SK-N-SH treated with all-trans-retinoic acid at 6 μM for 48 hours (cell line): ENCODE data around the gene LRCH1.

Experiments
- ATAC-seq: fragments of 200-7000 bp; cut with Tn5 transposase; 3 replicates; pipeline ENCODE4 v1.9.1; 2020; ENCODE audit warnings: mild to moderate bottlenecking, moderate library complexity
- ARNTL ChIP-seq: fragments of 450-650 bp; formaldehyde crosslinking; IDR thresholded peaks from 2 replicates; pipeline ENCODE4 v1.5.0; 2020; ENCODE audit warnings: low read depth, mild to moderate bottlenecking, moderate library complexity, borderline replicate concordance
- BACH2 ChIP-seq: fragments of 250-450 bp; sonication (Bioruptor Pico); IDR thresholded peaks from 2 replicates; pipeline ENCODE4 v1.9.0; 2021; ENCODE audit warnings: mild to moderate bottlenecking, borderline replicate concordance
- CSDC2 ChIP-seq: fragments of 250-450 bp; sonication (Bioruptor Pico); IDR thresholded peaks from 2 replicates; pipeline ENCODE4 v1.5.0; 2020; ENCODE audit warnings: mild to moderate bottlenecking, moderate library complexity
- ESRRG ChIP-seq: fragments of 250-450 bp; sonication (Bioruptor Pico); IDR thresholded peaks from 2 replicates; pipeline ENCODE4 v1.6.1; 2021; ENCODE audit warnings: mild to moderate bottlenecking
- GLIS3 ChIP-seq: fragments of 250-450 bp; sonication (Bioruptor Pico); IDR thresholded peaks from 2 replicates; pipeline ENCODE4 v1.5.0; 2020; ENCODE audit warnings: mild to moderate bottlenecking, moderate library complexity
- ISL1 ChIP-seq: fragments of 250-450 bp; sonication (Bioruptor Pico); IDR thresholded peaks from 2 replicates; pipeline ENCODE4 v2.1.2; 2022; ENCODE audit warnings: mild to moderate bottlenecking, moderate library complexity
- OSR1 ChIP-seq: fragments of 250-450 bp; sonication (Bioruptor Pico); IDR thresholded peaks from 2 replicates; pipeline ENCODE4 v1.8.0; 2022; ENCODE audit warnings: moderate library complexity, mild to moderate bottlenecking, inconsistent platforms
- PPARA ChIP-seq: fragments of 250-450 bp; sonication (Bioruptor Pico); IDR thresholded peaks from 2 replicates; pipeline ENCODE4 v1.5.0; 2020; ENCODE audit warnings: mild to moderate bottlenecking, borderline replicate concordance
- RARB ChIP-seq: fragments of 250-450 bp; sonication (Bioruptor Pico); IDR thresholded peaks from 2 replicates; pipeline ENCODE4 v1.8.0; 2021; ENCODE audit warnings: mild to moderate bottlenecking, moderate library complexity
- SNAI2 ChIP-seq: fragments of 250-450 bp; sonication (Bioruptor Pico); IDR thresholded peaks from 2 replicates; pipeline ENCODE4 v1.5.0; 2020; ENCODE audit warnings: mild to moderate bottlenecking, moderate library complexity
- TCF4 ChIP-seq: fragments of 250-450 bp; sonication (Bioruptor Pico); IDR thresholded peaks from 2 replicates; pipeline ENCODE4 v1.8.0; 2021; ENCODE audit warnings: mild to moderate bottlenecking, moderate library complexity, borderline replicate concordance
- TOX ChIP-seq: fragments of 250-450 bp; sonication (Bioruptor Pico); IDR thresholded peaks from 2 replicates; pipeline ENCODE4 v1.8.0; 2021; ENCODE audit warnings: mild to moderate bottlenecking, moderate library complexity, borderline replicate concordance
- ZC3H10 ChIP-seq: fragments of 250-450 bp; sonication (Bioruptor Pico); IDR thresholded peaks from 2 replicates; pipeline ENCODE4 v1.5.1; 2021; ENCODE audit warnings: mild to moderate bottlenecking, moderate library complexity
- ZFP3 ChIP-seq: fragments of 250-450 bp; sonication (Bioruptor Pico); IDR thresholded peaks from 2 replicates; pipeline ENCODE4 v1.5.0; 2020; ENCODE audit warnings: mild to moderate bottlenecking, moderate library complexity
- ZFP30 ChIP-seq: fragments of 450-650 bp; formaldehyde crosslinking; IDR thresholded peaks from 2 replicates; pipeline ENCODE4 v1.5.0; 2022; ENCODE audit warnings: mild to moderate bottlenecking, moderate library complexity
- ZNF565 ChIP-seq: fragments of 450-650 bp; formaldehyde crosslinking; conservative IDR thresholded peaks from 2 replicates; pipeline ENCODE4 v1.5.0; 2020; ENCODE audit warnings: low read depth, mild to moderate bottlenecking, moderate library complexity
- ZNF70 ChIP-seq: fragments of 450-650 bp; formaldehyde crosslinking; IDR thresholded peaks from 2 replicates; pipeline ENCODE4 v1.5.0; 2020; ENCODE audit warnings: mild to moderate bottlenecking, moderate library complexity
- ZNF8 ChIP-seq: fragments of 450-650 bp; formaldehyde crosslinking; IDR thresholded peaks from 2 replicates; pipeline ENCODE4 v1.5.0; 2020; ENCODE audit warnings: mild to moderate bottlenecking, moderate library complexity
- TF ChIP-seq, protein P1 (sequence below): fragments of 250-450 bp; sonication (Bioruptor Pico); IDR thresholded peaks from 2 replicates; pipeline ENCODE4 v1.5.1; 2021; ENCODE audit warnings: mild to moderate bottlenecking, moderate library complexity
- TF ChIP-seq, protein P2 (sequence below): fragments of 250-450 bp; sonication (Bioruptor Pico); IDR thresholded peaks from 2 replicates; pipeline ENCODE4 v1.8.0; 2021; ENCODE audit warnings: low read depth, mild to moderate bottlenecking, moderate library complexity, borderline replicate concordance
- TF ChIP-seq, protein P3 (sequence below): fragments of 250-450 bp; sonication (Bioruptor Pico); IDR thresholded peaks from 2 replicates; pipeline ENCODE4 v1.5.1; 2020; ENCODE audit warnings: low read depth, mild to moderate bottlenecking, moderate library complexity

LRCH1 gene

DNA sequence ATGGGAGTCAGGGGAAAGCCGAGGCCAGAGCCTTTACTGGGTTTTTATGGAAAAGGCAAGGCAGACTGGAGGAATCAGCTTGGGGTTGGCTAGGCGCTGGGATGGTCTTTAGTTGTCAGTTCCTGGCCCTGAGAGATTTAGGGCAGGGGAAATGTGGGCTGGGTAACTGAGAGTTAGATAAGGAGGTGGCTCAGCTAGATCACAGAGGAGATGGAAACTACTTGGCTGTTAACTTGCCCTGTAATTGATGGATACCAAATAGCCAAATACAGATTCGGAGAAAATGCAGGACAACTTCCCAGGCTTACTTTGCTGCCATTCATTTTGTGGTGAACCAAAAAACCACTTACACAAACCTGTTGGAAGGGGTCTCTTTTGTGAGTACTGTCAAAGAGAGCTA, 54.0 kb downstream of the LRCH1 start:
- ATAC-seq, result no peak

DNA sequence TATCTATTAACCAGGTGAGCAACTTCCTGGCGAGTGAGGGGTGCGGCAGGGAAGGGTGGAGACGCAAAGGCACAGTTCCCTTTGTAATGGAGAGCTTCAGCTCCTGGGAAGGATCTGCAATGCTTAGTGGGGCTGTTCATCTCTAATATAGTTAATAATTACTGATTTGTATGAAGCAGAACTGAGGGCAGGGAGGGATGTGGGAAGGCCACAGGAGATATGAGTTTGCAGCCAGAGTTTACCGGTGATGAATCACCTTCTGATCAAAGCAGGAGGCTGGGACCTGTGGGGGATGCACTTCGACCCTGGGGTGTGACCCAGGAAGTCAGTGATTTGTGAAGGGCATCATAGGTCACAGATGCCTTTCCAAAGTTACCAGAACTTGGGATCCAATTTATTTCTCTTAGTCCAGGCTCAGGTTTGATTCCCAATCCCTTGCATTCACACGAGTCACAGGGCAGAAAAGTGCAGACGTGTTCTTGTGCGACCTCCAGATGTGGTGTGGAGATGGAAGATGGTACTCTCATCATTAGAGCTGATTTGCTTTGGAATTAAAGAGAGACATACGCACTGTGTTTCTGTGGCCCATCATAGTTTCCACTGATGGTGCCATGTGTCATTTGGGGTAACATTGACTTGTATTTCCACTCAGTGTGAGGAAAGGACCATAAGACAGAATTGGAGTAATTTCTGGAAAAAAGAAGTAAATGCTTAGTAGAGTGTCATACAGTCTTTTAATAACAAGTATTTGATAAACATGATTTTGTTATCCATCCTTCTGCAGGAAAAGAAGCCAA, 55.0 kb downstream of the LRCH1 start:
- ATAC-seq, result no peak
- TF ChIP-seq ESRRG (CRISPR knock-in tag) (no peak), SNAI2 (CRISPR knock-in tag) (no peak), ZNF8 (CRISPR knock-in tag) (no peak), RARB (CRISPR knock-in tag) (no peak), ZFP30 (CRISPR knock-in tag) (no peak), ARNTL (CRISPR knock-in tag) (no peak), CSDC2 (CRISPR knock-in tag) (no peak), ISL1 (CRISPR knock-in tag) (no peak), TCF4 (no peak), OSR1 (CRISPR knock-in tag) (no peak), PPARA (CRISPR knock-in tag) (no peak), ZNF70 (no peak), ZFP3 (CRISPR knock-in tag) (no peak)
- TF ChIP-seq, protein P1, sequence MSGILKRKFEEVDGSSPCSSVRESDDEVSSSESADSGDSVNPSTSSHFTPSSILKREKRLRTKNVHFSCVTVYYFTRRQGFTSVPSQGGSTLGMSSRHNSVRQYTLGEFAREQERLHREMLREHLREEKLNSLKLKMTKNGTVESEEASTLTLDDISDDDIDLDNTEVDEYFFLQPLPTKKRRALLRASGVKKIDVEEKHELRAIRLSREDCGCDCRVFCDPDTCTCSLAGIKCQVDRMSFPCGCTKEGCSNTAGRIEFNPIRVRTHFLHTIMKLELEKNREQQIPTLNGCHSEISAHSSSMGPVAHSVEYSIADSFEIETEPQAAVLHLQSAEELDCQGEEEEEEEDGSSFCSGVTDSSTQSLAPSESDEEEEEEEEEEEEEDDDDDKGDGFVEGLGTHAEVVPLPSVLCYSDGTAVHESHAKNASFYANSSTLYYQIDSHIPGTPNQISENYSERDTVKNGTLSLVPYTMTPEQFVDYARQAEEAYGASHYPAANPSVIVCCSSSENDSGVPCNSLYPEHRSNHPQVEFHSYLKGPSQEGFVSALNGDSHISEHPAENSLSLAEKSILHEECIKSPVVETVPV (CRISPR knock-in tag), result no peak
- TF ChIP-seq, protein P2, sequence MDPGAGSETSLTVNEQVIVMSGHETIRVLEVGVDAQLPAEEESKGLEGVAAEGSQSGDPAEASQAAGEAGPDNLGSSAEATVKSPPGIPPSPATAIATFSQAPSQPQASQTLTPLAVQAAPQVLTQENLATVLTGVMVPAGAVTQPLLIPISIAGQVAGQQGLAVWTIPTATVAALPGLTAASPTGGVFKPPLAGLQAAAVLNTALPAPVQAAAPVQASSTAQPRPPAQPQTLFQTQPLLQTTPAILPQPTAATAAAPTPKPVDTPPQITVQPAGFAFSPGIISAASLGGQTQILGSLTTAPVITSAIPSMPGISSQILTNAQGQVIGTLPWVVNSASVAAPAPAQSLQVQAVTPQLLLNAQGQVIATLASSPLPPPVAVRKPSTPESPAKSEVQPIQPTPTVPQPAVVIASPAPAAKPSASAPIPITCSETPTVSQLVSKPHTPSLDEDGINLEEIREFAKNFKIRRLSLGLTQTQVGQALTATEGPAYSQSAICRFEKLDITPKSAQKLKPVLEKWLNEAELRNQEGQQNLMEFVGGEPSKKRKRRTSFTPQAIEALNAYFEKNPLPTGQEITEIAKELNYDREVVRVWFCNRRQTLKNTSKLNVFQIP (CRISPR knock-in tag), result no peak
- TF ChIP-seq, protein P3, sequence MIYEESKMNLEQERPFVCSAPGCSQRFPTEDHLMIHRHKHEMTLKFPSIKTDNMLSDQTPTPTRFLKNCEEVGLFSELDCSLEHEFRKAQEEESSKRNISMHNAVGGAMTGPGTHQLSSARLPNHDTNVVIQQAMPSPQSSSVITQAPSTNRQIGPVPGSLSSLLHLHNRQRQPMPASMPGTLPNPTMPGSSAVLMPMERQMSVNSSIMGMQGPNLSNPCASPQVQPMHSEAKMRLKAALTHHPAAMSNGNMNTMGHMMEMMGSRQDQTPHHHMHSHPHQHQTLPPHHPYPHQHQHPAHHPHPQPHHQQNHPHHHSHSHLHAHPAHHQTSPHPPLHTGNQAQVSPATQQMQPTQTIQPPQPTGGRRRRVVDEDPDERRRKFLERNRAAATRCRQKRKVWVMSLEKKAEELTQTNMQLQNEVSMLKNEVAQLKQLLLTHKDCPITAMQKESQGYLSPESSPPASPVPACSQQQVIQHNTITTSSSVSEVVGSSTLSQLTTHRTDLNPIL (CRISPR knock-in tag), result no peak

More for the DNA sequence above, 54.0 kb downstream of the LRCH1 start:
- TF ChIP-seq ZC3H10 (CRISPR knock-in tag), result no peak

DNA sequence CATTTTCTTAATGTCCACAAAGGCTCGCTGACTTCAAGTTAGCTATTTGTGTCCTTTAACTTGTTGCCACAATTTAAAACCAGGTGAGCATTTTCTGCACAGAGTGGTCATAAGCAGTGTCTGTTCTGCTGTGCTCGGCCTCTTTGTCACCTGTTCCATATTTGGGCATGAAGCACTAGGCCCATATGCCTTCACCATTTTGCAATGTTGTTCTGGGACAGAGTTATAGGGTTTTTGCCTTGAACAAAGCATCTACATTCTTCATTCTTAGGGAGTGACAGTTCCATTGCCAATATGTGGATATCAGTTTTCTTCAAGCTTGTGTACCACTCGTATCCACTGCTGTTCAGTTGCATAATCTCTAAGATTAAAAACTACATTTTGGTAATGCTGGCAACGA, 56.1 kb downstream of the LRCH1 start:
- no peak for ATAC-seq
- TF ChIP-seq ZFP30 (CRISPR knock-in tag) (no peak), ZFP3 (CRISPR knock-in tag) (no peak), ZNF565 (CRISPR knock-in tag) (no peak), ZNF70 (no peak), ZNF8 (CRISPR knock-in tag) (no peak), CSDC2 (CRISPR knock-in tag) (no peak), PPARA (CRISPR knock-in tag) (no peak), ZC3H10 (CRISPR knock-in tag) (no peak)

DNA sequence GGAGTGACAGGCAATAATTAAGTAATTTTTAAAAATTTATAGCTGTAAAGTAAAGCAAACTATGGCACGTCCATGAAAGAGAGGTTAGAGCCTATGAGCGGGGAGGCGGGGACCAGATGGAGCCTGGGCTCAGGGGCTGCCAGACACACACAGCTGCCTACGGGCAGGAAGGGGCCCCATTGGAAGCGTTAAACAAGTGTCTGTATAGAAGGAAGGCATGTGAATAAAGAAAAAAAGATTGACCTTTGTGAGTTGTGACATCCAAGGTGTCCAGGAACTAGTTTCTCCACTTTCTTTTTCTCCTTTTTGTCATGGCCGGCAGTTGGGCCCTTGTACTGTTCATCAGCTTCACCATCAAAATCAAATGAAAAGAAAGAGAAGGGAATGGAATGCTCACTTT, 56.8 kb downstream of the LRCH1 start:
- TF ChIP-seq ZNF70 (no peak), BACH2 (CRISPR knock-in tag) (no peak), RARB (CRISPR knock-in tag) (no peak), ZNF8 (CRISPR knock-in tag) (no peak), TOX (no peak), PPARA (CRISPR knock-in tag) (no peak), CSDC2 (CRISPR knock-in tag) (no peak), TCF4 (no peak), OSR1 (CRISPR knock-in tag) (no peak)
- TF ChIP-seq, protein P3 (CRISPR knock-in tag), result no peak
- no peak for ATAC-seq

DNA sequence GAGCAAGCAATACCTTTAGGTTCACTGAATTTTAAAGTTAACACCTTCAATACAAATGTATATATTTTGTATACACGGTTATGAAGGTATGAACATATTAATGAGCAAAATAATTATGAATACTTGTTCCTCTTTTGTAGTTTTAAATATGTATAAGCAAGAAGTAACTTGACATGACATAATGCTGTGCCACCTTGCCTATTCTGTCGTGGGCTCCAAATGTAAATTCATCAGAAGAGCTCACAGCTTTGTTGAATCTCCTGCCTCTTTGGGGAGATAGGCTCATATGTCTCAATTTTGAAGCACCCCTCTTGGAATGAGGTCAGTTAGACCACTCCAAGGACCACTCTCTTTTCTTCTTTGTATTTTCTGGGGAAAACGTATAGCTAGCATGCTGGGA, 59.3 kb downstream of the LRCH1 start:
- TF ChIP-seq, protein P1 (CRISPR knock-in tag), result no peak
- no peak for TF ChIP-seq GLIS3 (CRISPR knock-in tag)
- no peak for ATAC-seq
